Ectodermal cell (in vitro differentiated cells): ENCODE results near the gene VARS1.

ENCODE experiments used
- H3K27ac ChIP-seq: 2 replicates; pipeline ENCODE4 v1.7.0; 2013; ENCODE audit warnings: mild to moderate bottlenecking, low read depth, low read length; ENCODE audit not compliant: insufficient read depth, poor library complexity, severe bottlenecking
- H3K27me3 ChIP-seq: 2 replicates; pipeline ENCODE4 v1.7.0; 2013; ENCODE audit warnings: mild to moderate bottlenecking, low read length; ENCODE audit not compliant: insufficient read depth, control insufficient read depth, poor library complexity, severe bottlenecking
- H3K36me3 ChIP-seq: one replicate; pipeline ENCODE4 v1.7.0; 2013; ENCODE audit warnings: low read length; ENCODE audit not compliant: control insufficient read depth, insufficient read depth
- H3K4me1 ChIP-seq: one replicate; pipeline ENCODE4 v1.7.0; 2013; ENCODE audit warnings: low read length; ENCODE audit not compliant: control insufficient read depth, insufficient read depth
- H3K4me3 ChIP-seq: 2 replicates; pipeline ENCODE4 v1.7.0; 2013; ENCODE audit warnings: low read depth, low read length, control low read depth; ENCODE audit not compliant: insufficient read depth
- H3K9me3 ChIP-seq: 2 replicates; pipeline ENCODE4 v1.7.0; 2013; ENCODE audit warnings: mild to moderate bottlenecking, low read length, moderate library complexity; ENCODE audit not compliant: control insufficient read depth
- WGBS, 2 experiments: methylation state at CpG; one replicate each; pipeline ENCODE4 v1.1.7; 2013; ENCODE audit warnings: missing lambda C conversion rate in 2 of 2; 5-methylcytosine and 5-hydroxymethylcytosine counted together

Gene VARS1

DNA sequence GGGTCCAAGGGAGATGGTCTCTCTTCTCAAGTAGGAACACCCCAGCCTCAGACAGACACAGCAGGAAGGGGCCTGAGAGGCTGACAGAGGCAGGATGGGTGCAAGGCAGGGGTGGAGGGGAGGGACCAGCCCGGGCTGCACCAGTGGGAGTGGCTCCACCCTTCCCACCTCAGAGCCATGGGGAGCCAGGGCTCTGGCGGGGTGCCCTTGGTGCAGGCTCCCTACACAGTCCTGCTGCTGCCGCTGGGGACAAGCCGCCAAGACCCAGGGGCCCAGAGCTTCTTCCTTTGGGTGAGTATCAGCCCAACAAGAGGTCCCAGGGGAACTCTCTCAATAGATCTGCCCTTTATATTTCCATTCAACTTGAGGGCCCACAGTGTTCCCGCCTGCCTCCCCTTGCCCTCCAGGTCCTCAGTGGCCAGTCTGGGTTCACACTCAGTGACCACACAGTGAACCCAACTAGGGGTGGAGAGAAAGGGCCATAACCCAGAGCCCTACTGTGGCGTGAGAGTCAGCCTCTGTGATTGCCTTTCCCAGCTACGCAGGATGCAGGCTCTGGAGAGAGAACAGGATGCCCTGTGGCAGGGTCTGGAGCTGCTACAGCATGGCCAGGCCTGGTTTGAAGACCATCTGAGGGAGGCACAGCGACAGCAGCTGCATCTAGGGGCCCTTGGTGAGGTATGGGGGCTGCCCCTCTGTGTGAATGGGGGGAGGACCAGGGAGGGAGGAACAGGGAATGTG, 32.5 kb downstream of the VARS1 start:
- no peaks in the 10 kb centered on the region for H3K9me3 ChIP-seq

DNA sequence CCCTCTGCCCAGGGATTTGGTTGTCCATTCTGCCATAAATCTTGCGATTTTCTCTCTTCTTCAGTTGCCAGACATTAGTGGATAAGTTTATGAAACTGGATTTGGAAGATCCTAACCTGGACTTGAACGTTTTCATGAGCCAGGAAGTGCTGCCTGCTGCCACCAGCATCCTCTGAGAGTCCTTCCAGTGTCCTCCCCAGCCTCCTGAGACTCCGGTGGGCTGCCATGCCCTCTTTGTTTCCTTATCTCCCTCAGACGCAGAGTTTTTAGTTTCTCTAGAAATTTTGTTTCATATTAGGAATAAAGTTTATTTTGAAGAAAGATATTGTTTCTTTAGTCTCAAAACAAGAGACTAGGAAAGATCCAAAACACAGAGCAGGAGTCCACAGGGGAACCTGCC, 33.2 kb downstream of the VARS1 start, which contains the start of gene SAPCD1:
Gene SAPCD1, plus strand, starts transcription at position 301 of the 400 bp plus-strand sequence. CDS start 399 bp downstream, outside the sequence.
- Histone ChIP-seq H3K9me3 (no peaks in the 10 kb centered on the region), H3K4me1 (peaks cover 22% of the 10 kb centered on the region), H3K27me3 (no peaks in the 10 kb centered on the region), H3K36me3 (peaks cover 5% of the 10 kb centered on the region), H3K4me3 (no peak within 1 kb of the TSS), H3K27ac (peak within 1 kb of the TSS; percentile 87)
- WGBS, 2 experiments = 88 to 93% methylated on average over 3 to 4 of the region's 4 CpGs

More for the DNA sequence above, 32.5 kb downstream of the VARS1 start:
- whole genome bisulfite sequencing, 2 experiments = 83 to 85% methylated on average over 8 of the region's 8 CpGs
- H3K4me1 ChIP-seq = peaks cover 22% of the 10 kb centered on the region
- H3K27ac ChIP-seq = peak overlapping the region; percentile 87
- H3K4me3 ChIP-seq = no peak overlapping the region
- no peaks in the 10 kb centered on the region for H3K27me3 ChIP-seq
- peaks cover 5% of the 10 kb centered on the region for H3K36me3 ChIP-seq

DNA sequence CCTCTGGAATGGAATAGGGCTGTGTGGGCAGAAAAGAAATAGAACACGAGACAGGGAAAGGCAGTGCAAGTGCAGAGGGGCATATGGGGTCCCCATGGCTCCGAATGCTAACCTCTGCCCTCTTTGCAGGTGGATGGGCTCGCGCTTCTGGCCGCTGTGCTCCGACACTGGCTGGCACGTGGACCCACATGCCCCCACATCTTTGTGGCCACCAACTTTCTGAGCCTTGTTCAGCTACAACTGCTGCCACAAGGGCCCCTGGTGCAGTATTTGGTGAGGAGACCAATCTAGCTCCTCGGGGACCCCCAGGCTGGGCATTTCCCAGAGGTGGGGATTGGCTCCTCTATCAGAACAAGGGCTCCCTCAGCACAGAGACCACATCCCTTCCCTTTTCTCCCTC, 34.2 kb downstream of the VARS1 start:
- H3K27me3 ChIP-seq = no peaks in the 10 kb centered on the region
- H3K9me3 ChIP-seq = no peaks in the 10 kb centered on the region
- H3K4me1 ChIP-seq = peaks cover 22% of the 10 kb centered on the region
- peaks cover 5% of the 10 kb centered on the region for H3K36me3 ChIP-seq
- WGBS, 2 experiments = 96% methylated on average over 8 of the region's 8 CpGs
- H3K27ac ChIP-seq = no peak overlapping the region
- no peak overlapping the region for H3K4me3 ChIP-seq

DNA sequence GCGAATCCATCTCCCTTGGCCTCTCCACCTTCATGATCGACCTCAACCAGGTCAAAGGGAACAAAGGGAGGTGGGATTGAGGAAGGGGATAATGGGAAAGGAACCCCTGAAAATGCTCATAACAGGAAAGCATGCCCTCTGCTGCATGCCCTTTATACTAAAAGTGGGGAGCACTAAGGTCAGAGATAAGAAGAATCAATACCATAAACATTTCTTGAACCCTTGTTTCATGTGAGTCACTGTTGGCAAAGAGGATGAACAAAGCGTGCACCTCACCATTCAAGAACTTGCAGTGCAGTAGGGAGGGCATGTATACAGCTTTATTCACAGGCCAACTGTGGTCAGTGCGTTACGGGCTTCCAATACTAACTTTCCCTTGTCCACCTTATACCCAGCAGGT, 34.8 kb downstream of the VARS1 start:
- H3K4me1 ChIP-seq = peaks cover 16% of the 10 kb centered on the region
- WGBS, 2 experiments = 93 to 95% methylated on average over 5 of the region's 5 CpGs
- H3K27me3 ChIP-seq = no peaks in the 10 kb centered on the region
- no peak overlapping the region for H3K27ac ChIP-seq
- no peak overlapping the region for H3K4me3 ChIP-seq
- peaks cover 5% of the 10 kb centered on the region for H3K36me3 ChIP-seq
- H3K9me3 ChIP-seq = no peaks in the 10 kb centered on the region

DNA sequence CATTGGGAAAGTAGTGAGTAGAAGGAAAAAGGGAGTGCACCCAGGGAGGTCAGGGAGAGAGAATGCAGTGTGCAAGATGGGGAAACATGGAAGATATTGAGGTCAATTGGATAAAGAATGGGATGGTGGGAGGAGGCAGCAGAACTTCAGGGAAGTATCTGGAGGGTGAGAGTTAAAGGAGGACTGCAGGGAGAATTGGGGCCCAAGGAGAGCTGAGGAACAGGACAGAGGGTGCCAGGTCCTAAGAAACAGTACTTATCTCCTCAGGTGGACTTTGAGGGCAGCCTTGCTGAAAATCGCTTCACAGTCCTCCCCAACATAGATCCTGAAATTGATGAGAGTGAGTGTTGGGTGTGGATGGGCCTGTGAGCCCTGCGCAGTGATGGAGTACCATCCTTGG, 37.3 kb downstream of the VARS1 start:
- 95 to 96% methylated on average over 2 of the region's 2 CpGs for WGBS, 2 experiments
- H3K27ac ChIP-seq = no peak overlapping the region
- H3K4me1 ChIP-seq = peaks cover 7% of the 10 kb centered on the region
- H3K36me3 ChIP-seq = peaks cover 5% of the 10 kb centered on the region
- H3K9me3 ChIP-seq = no peaks in the 10 kb centered on the region
- no peak overlapping the region for H3K4me3 ChIP-seq
- no peaks in the 10 kb centered on the region for H3K27me3 ChIP-seq

DNA sequence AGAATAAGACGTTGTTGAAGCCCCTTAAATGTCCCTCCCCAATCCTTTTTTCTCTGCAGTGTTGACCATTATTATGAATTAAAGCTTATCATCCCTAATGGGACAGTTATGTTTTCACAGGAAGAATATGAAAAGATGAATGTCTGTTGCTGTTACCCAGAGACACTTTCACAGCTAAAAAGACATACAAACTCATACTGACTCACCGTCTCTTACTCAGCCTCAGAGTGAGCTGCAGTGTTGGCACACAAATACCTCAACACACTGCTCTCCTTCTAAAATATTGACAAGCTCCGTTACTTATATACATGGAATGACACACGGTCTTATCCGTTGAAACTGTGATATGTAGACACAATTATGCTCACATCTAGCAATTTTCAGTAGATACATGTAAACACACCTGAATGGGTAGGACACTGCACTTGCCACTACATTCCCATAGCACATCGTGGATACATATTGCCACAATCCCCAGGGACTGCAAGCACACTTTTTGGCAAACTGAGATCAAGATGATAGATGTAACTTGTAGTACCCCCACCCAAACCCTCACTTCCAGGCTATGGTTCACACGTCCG, 42.7 kb downstream of the VARS1 start:
- H3K27me3 ChIP-seq = no peaks in the 10 kb centered on the region
- H3K4me1 ChIP-seq = no peaks in the 10 kb centered on the region
- no peaks in the 10 kb centered on the region for H3K36me3 ChIP-seq
- no peak overlapping the region for H3K4me3 ChIP-seq
- no peak overlapping the region for H3K27ac ChIP-seq
- WGBS, 2 experiments = 85 to 98% methylated on average over 7 to 8 of the region's 8 CpGs
- H3K9me3 ChIP-seq = no peaks in the 10 kb centered on the region

DNA sequence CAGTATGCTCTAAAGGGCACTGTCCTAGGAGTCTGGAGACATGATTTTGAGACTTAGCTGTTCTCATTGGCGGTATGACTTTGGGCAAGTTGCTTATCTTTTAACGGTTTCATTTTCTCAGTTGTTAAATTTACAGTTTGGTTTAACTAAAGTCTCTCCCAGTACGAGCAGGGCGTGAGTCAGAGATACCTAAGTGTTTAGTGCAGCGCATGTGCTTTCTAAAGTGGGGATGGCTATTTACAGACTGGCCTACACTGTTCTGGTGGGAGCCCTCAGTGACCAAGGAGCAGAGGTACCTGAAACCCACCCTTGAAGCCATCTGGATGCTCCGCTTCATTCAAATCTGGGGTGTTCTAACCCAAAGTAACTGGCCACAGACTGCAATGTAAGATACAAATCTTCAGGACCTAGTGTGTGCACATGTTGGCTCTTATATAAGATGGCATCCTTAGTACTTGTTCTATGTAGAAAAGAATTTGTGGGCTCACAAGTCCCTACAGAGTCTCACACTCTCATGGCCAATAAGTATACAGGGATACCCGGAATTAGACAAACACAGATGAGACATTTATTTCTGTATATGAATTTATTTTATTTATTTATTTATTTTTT, 45.0 kb downstream of the VARS1 start:
- H3K4me1 ChIP-seq = no peaks in the 10 kb centered on the region
- H3K9me3 ChIP-seq = no peaks in the 10 kb centered on the region
- no peak overlapping the region for H3K4me3 ChIP-seq
- H3K27ac ChIP-seq = no peak overlapping the region
- 96 to 98% methylated on average over 6 of the region's 7 CpGs for WGBS, 2 experiments
- no peaks in the 10 kb centered on the region for H3K27me3 ChIP-seq
- no peaks in the 10 kb centered on the region for H3K36me3 ChIP-seq

DNA sequence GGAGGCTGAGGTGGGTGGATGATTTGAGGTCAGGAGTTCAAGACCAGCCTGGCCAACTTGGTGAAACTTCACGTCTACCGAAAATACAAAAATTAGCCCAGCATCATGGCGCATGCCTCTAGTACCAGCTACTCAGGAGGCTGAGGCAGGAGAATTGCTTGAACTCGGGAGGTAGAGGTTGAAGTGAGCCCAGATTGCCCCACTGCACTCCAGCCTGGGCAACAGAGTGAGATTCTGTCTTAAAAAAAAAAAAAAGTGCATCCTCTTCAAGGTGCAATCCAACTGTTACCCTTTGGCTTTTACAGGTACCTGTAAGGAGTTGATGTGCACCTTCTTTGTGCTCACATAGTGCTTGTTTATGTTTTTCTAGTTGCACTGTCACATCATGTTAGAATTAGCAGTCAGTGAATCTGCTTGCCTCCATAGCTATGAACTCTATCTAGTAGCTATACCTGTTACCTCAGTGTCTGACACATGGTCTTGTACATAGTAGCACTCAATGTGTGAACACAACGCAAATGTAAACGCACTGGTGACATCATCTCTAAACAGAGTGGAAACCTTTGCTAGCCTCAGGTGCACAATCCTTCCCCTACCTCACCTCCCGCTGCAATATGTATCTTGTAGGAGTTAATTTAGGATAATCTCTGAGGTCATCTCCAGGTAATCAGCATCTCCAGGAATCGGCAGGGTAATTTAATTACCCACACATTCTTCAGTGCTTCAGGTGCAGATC, 46.1 kb downstream of the VARS1 start:
- H3K27ac ChIP-seq = no peak overlapping the region
- no peaks in the 10 kb centered on the region for H3K27me3 ChIP-seq
- H3K4me3 ChIP-seq = no peak overlapping the region
- 96% methylated on average over 8 of the region's 8 CpGs for WGBS, 2 experiments
- H3K4me1 ChIP-seq = peaks cover 4% of the 10 kb centered on the region
- H3K9me3 ChIP-seq = no peaks in the 10 kb centered on the region
- no peaks in the 10 kb centered on the region for H3K36me3 ChIP-seq
